Endothelial cell of umbilical vein (primary cell): ENCODE data around the gene C1QTNF7. TPM values are rescaled to one million over a fixed set of nuclear protein-coding genes. Genes with fewer than 3 reads are reported as not detected.

Experiments
- BruUV-seq: library from RNA; stranded (reverse); fragments of 400-500 nt; replicated peaks from 2 replicates; lab custom pipeline; 2021; lab: Mats Ljungman, UMichigan
- CTCF ChIA-PET: fragments of 300-600, 350-600 bp; sonication (Branson Sonifier 250); formaldehyde crosslinking; loops from one replicate; lab custom pipeline; 2021; ENCODE audit warnings: antibody characterized with exemption, inconsistent platforms; lab: Charles Lee
- POLR2A ChIA-PET: fragments of 300-600, 350-600 bp; sonication (Branson Sonifier 250); formaldehyde crosslinking; loops from one replicate; lab custom pipeline; 2021; ENCODE audit warnings: antibody characterized with exemption, inconsistent platforms; lab: Charles Lee
- DNase-seq: peaks from one replicate; pipeline ENCODE4 v3.0.0-alpha.2; 2011; ENCODE audit warnings: low read depth, low spot score
- FAIRE-seq: peaks from 2 replicates; lab custom pipeline; 2011; peaks lifted over from hg19 to GRCh38; lab: Jason Lieb, UNC
- H2AFZ ChIP-seq: 2 replicates; pipeline ENCODE4 v1.6.0; 2012; ENCODE audit warnings: low read depth, low read length, control low read depth, inconsistent platforms
- H3K27ac ChIP-seq: 2 replicates; pipeline ENCODE4 v1.5.1; 2011; ENCODE audit warnings: low read depth, mild to moderate bottlenecking, control low read depth, low read length, moderate library complexity; ENCODE audit not compliant: insufficient read depth
- H3K27me3 ChIP-seq, 2 experiments: 2 replicates each; pipeline versions ENCODE4 v1.6.0 to v1.6.1; 2011; ENCODE audit warnings: low read length in 2 of 2, mixed read lengths in 1 of 2; ENCODE audit not compliant: control insufficient read depth in 2 of 2, insufficient read depth in 2 of 2
- H3K36me3 ChIP-seq, 2 experiments: 2 replicates in 1 of 2; 3 replicates in 1 of 2; pipeline ENCODE4 v1.5.1; 2011; ENCODE audit warnings: low read length in 2 of 2, mild to moderate bottlenecking in 1 of 2, moderate library complexity in 1 of 2; ENCODE audit not compliant: control insufficient read depth in 2 of 2, insufficient read depth in 2 of 2; ENCODE audit errors: extremely low read depth in 1 of 2
- H3K4me1 ChIP-seq: 3 replicates; pipeline ENCODE4 v1.5.1; 2011; ENCODE audit warnings: mild to moderate bottlenecking, low read length; ENCODE audit not compliant: control insufficient read depth, insufficient read depth; ENCODE audit errors: extremely low read depth
- H3K4me2 ChIP-seq: 2 replicates; pipeline ENCODE4 v1.6.1; 2011; ENCODE audit warnings: low read length, control low read depth, mixed read lengths; ENCODE audit not compliant: insufficient read depth
- H3K4me3 ChIP-seq, 3 experiments: fragments of 200-600 bp in 1 of 3; sonication (generic), shearing (Covaris generic) in 1 of 3; replicated peaks in 1 of 3; 2 replicates each; pipeline ENCODE4 v1.5.1; 2011 to 2016; ENCODE audit warnings: control low read depth in 3 of 3, low read length in 3 of 3, mild to moderate bottlenecking in 2 of 3, inconsistent platforms in 1 of 3, low read depth in 1 of 3, moderate library complexity in 1 of 3; ENCODE audit not compliant: insufficient read depth in 1 of 3
- H3K79me2 ChIP-seq: 2 replicates; pipeline ENCODE4 v1.6.0; 2012; ENCODE audit warnings: low read length, inconsistent platforms; ENCODE audit not compliant: control insufficient read depth, insufficient read depth
- H3K9ac ChIP-seq: replicated peaks from 2 replicates; pipeline ENCODE3; 2011; ENCODE audit warnings: low read length, control low read depth; ENCODE audit not compliant: insufficient read depth; ENCODE audit errors: extremely low read depth
- H3K9me1 ChIP-seq: replicated peaks from 3 replicates; pipeline ENCODE4 v1.6.0; 2011; ENCODE audit warnings: mild to moderate bottlenecking, low read length; ENCODE audit not compliant: control insufficient read depth, insufficient read depth; ENCODE audit errors: extremely low read depth
- H3K9me3 ChIP-seq: replicated peaks from 2 replicates; pipeline ENCODE4 v1.5.1; 2012; ENCODE audit warnings: low read length, inconsistent platforms; ENCODE audit not compliant: control insufficient read depth, insufficient read depth
- H4K20me1 ChIP-seq: replicated peaks from 2 replicates; pipeline ENCODE3; 2011; ENCODE audit warnings: mild to moderate bottlenecking, low read length; ENCODE audit not compliant: control insufficient read depth, insufficient read depth; ENCODE audit errors: extremely low read depth
- CTCF ChIP-seq, 2 donors: IDR thresholded peaks; 1 replicate in 1 of 2; 2 replicates in 1 of 2; pipeline ENCODE4 v1.5.1; 2011; ENCODE audit warnings: low read length in 2 of 2, mild to moderate bottlenecking in 2 of 2, moderate library complexity in 2 of 2, control low read depth in 1 of 2, inconsistent platforms in 1 of 2, low read depth in 1 of 2; ENCODE audit not compliant: insufficient read depth in 1 of 2; ENCODE audit errors: extremely low read depth in 1 of 2
- EZH2 ChIP-seq: IDR thresholded peaks from 2 replicates; pipeline ENCODE4 v1.6.1; 2012; ENCODE audit warnings: borderline replicate concordance, low read depth, mild to moderate bottlenecking, moderate library complexity, low read length, inconsistent platforms; ENCODE audit not compliant: severe bottlenecking
- FOS ChIP-seq: IDR thresholded peaks from 2 replicates; pipeline ENCODE4 v1.6.1; 2011; ENCODE audit warnings: mild to moderate bottlenecking, low read length, moderate library complexity, borderline replicate concordance; ENCODE audit not compliant: insufficient read depth
- GATA2 ChIP-seq: IDR thresholded peaks from 2 replicates; pipeline ENCODE4 v1.7.0; 2011; ENCODE audit warnings: low read depth, mild to moderate bottlenecking, moderate library complexity, mixed read lengths, low read length; ENCODE audit not compliant: insufficient read length, insufficient read depth
- JUN ChIP-seq: IDR thresholded peaks from 2 replicates; pipeline ENCODE4 v1.6.1; 2011; ENCODE audit warnings: borderline replicate concordance, low read depth; ENCODE audit not compliant: insufficient read length, insufficient read depth
- MAX ChIP-seq: IDR thresholded peaks from 2 replicates; pipeline ENCODE4 v1.6.1; 2011; ENCODE audit not compliant: insufficient read depth, insufficient read length
- MYC ChIP-seq: IDR thresholded peaks from one replicate; pipeline ENCODE4 v1.6.1; 2011; ENCODE audit warnings: mild to moderate bottlenecking, low read depth, low read length
- POLR2A ChIP-seq: IDR thresholded peaks from 2 replicates; pipeline ENCODE4 v1.6.1; 2012; ENCODE audit warnings: low read depth, mild to moderate bottlenecking, control low read depth, low read length
- POLR2AphosphoS5 ChIP-seq: IDR thresholded peaks from 2 replicates; pipeline ENCODE4 v1.6.1; 2012; ENCODE audit warnings: low read depth, mild to moderate bottlenecking, control low read depth, low read length, moderate library complexity; ENCODE audit not compliant: insufficient read depth
- dilution Hi-C: fragments of 300-500 bp; cut with MboI; formaldehyde crosslinking; loops from one replicate; pipeline ENCODE4 v1.15.0; 2019; ENCODE audit warnings: low sequenced_read_pairs; ENCODE audit not compliant: extremely low pct_ligation_motif_present
- intact Hi-C: fragments of 100-400 bp; cut with micrococcal nuclease; formaldehyde crosslinking; loops from one replicate; pipeline ENCODE4 v1.10.0; 2022
- polyA plus RNA-seq, 4 experiments: library from polyadenylated mRNA; depleted of rRNA in 3 of 4; stranded (reverse) in 3 of 4; unstranded in 1 of 4; fragments of >200 nt; gene quantifications; 2 replicates each; pipeline versions ENCODE4 v1.2.1 to v1.2.3, GENCODE V29; 2011 to 2012; ENCODE audit warnings: missing spikeins in 1 of 4
- small RNA-seq: library from RNA; depleted of rRNA; stranded (forward); fragments of <200 nt; gene quantifications from one replicate; pipeline ENCODE3, GENCODE V24; 2012; ENCODE audit warnings: low replicate concordance, low read depth; ENCODE audit not compliant: insufficient read depth, insufficient read length
- total RNA-seq: library from RNA; stranded (reverse); gene quantifications from 2 replicates; pipeline ENCODE4 v1.2.3, GENCODE V29; 2021

Gene C1QTNF7
- total and polyA plus RNA-seq, 2 donors (not counting 3 experiments of a cell fraction or from before 2014, with no cell fraction given), result not detected

- H4K20me1 ChIP-seq, result no peaks in the 10 kb centered on the region
- no peaks in the 10 kb centered on the region for H3K79me2 ChIP-seq
- no TSS peak for BruUV-seq
- DNase-seq, result no peak
- no peak for FAIRE-seq
- no peak overlapping the region for H2AFZ ChIP-seq
- dilution Hi-C loops (no loop called here), intact Hi-C loops (no loop called here)
- POLR2A ChIA-PET, result no interaction called here
- CTCF ChIA-PET, result no interaction called here
- TF ChIP-seq GATA2 (no peak), POLR2A (no peak), CTCF (IDR thresholded peaks at IDR 0.05; ENCODE audit: extremely low read depth in 1 of 2, insufficient read depth in 1 of 2, low read depth in 1 of 2, low read length in 2 of 2) (no peak), MAX (no peak), MYC (no peak), POLR2AphosphoS5 (no peak), EZH2 (no peak), JUN (no peak), FOS (no peak)
- no peaks in the 10 kb centered on the region for H3K9me3 ChIP-seq
- H3K36me3 ChIP-seq, result no peaks in the 10 kb centered on the region
- H3K27ac ChIP-seq, result no peak overlapping the region
- H3K4me1 ChIP-seq, result no peaks in the 10 kb centered on the region
- no peaks in the 10 kb centered on the region for H3K9me1 ChIP-seq
- H3K4me2 ChIP-seq, result no peak overlapping the region
- no peaks in the 10 kb centered on the region for H3K27me3 ChIP-seq
- H3K4me3 ChIP-seq, result no peak overlapping the region
- no peak overlapping the region for H3K9ac ChIP-seq
These were observed 67.8 kb downstream of the C1QTNF7 start for GRCh38 chr4:15495621-15496020.

Small RNAs within 50 kb of the gene (small RNA-seq; reads per million reads assigned to genes)
- gene AC007016.1, result not detected

Other genes with a start within 250 kb of the C1QTNF7 start
- 13.2 and 22.4 TPM in 2 replicates for gene CC2D2A, start 41.8 kb downstream of the C1QTNF7 start, total RNA-seq
- gene CC2D2A, start 41.8 kb downstream of the C1QTNF7 start, polyA plus RNA-seq, result 10.2 and 10.6 TPM in 2 replicates
- gene FBXL5, start 227.3 kb downstream of the C1QTNF7 start, total RNA-seq, result 60.2 and 64.8 TPM in 2 replicates
- gene FBXL5, start 227.3 kb downstream of the C1QTNF7 start, polyA plus RNA-seq, result 42.2 and 44.1 TPM in 2 replicates